ENCODE measurements around the gene PREX1. TPM values are rescaled to one million over a fixed set of nuclear protein-coding genes. Genes with fewer than 3 reads are reported as not detected.
A peak's percentile ranks its signal among the peaks of the same experiment; 100 is the strongest.

The PREX1 gene
- total RNA-seq, 3 donors from 2014 or later, result 9.9 to 14.1 (median 13.5) TPM

- no peaks in the 10 kb centered on the region for H3K9me3 ChIP-seq
- no peaks in the 10 kb centered on the region for H3K4me1 ChIP-seq (ENCODE audit: low read depth)
- intact Hi-C loops (cut with DNase I, micrococcal nuclease), result no loop called here
- TF ChIP-seq, protein P1, sequence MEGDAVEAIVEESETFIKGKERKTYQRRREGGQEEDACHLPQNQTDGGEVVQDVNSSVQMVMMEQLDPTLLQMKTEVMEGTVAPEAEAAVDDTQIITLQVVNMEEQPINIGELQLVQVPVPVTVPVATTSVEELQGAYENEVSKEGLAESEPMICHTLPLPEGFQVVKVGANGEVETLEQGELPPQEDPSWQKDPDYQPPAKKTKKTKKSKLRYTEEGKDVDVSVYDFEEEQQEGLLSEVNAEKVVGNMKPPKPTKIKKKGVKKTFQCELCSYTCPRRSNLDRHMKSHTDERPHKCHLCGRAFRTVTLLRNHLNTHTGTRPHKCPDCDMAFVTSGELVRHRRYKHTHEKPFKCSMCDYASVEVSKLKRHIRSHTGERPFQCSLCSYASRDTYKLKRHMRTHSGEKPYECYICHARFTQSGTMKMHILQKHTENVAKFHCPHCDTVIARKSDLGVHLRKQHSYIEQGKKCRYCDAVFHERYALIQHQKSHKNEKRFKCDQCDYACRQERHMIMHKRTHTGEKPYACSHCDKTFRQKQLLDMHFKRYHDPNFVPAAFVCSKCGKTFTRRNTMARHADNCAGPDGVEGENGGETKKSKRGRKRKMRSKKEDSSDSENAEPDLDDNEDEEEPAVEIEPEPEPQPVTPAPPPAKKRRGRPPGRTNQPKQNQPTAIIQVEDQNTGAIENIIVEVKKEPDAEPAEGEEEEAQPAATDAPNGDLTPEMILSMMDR (IDR thresholded peaks at IDR 0.05), result no peak
- DNase-seq (no peak), ATAC-seq (no peak)
- no peaks in the 10 kb centered on the region for H3K36me3 ChIP-seq (ENCODE audit: low read depth)
- H3K4me3 ChIP-seq, result no peak overlapping the region
These were observed 32.1 kb downstream of the PREX1 start for GRCh38 chr20:48795732-48796131.

- Histone ChIP-seq H3K36me3 (ENCODE audit: low read depth) (no peaks in the 10 kb centered on the region), H3K4me1 (ENCODE audit: low read depth) (no peaks in the 10 kb centered on the region), H3K9me3 (no peaks in the 10 kb centered on the region), H3K4me3 (no peak overlapping the region)
- no peak for ATAC-seq
- TF ChIP-seq, protein P1 (IDR thresholded peaks at IDR 0.05), result no peak
- intact Hi-C loops (cut with DNase I, micrococcal nuclease), result no loop called here
- no peak for DNase-seq
These were observed 32.9 kb downstream of the PREX1 start for GRCh38 chr20:48794816-48795457.

DNA sequence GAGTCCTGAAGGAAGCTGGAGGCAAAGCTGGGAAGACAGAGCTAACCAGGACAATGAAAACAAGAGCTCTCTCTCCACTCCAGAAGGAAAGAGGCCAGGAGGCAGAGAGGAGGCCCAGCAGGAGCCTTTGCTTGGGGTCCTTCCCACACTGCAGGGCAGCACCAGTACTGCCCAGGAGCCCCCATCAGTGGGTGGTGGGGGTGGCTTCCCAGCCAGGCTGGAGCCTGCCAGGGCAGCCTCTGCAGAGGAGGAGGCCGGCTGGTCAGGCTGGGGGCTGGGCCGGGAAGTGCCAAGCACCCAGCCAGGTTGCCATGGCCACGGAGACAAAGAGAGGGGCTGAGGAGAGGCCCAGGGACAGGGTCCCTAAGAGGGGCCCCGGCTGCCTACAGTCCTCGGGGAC is 33.4 kb downstream of the PREX1 start:
- TF ChIP-seq, protein P1 (IDR thresholded peaks at IDR 0.05), result no peak
- intact Hi-C loops (cut with DNase I, micrococcal nuclease), result no loop called here
- no peaks in the 10 kb centered on the region for H3K9me3 ChIP-seq
- H3K4me1 ChIP-seq (ENCODE audit: low read depth), result no peaks in the 10 kb centered on the region
- ATAC-seq (no peak), DNase-seq (no peak)
- H3K36me3 ChIP-seq (ENCODE audit: low read depth), result no peaks in the 10 kb centered on the region
- no peak overlapping the region for H3K4me3 ChIP-seq

GRCh38 chr20:48793776-48794175 is 34.0 kb downstream of the PREX1 start:
- H3K9me3 ChIP-seq, result no peaks in the 10 kb centered on the region
- H3K36me3 ChIP-seq (ENCODE audit: low read depth), result no peaks in the 10 kb centered on the region
- TF ChIP-seq, protein P1 (IDR thresholded peaks at IDR 0.05), result no peak
- intact Hi-C loops (cut with DNase I, micrococcal nuclease), result no loop called here
- H3K4me1 ChIP-seq (ENCODE audit: low read depth), result no peaks in the 10 kb centered on the region
- no peak overlapping the region for H3K4me3 ChIP-seq
- ATAC-seq (no peak), DNase-seq (no peak)

DNA sequence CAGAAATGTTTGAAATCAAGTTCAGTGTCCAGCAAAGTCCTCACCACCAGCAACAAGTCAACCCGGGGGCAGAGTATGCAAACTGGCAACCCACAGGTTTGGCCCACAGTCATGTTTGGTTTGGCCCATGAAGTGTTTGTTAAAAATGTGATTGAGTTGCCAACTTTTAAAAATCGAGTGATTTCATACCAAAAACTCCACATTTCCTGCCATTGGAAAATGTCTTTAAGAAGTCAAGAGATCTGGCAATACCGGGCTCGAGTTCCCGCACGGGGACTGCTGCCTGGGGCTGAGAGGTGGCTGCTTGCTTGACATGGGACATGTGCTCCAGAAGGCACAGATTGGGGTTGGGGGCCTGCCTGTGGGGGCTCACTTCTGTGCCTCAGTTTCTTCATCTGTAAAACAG is 36.1 kb downstream of the PREX1 start:
- Histone ChIP-seq H3K4me1 (ENCODE audit: low read depth) (no peaks in the 10 kb centered on the region), H3K36me3 (ENCODE audit: low read depth) (no peaks in the 10 kb centered on the region), H3K9me3 (no peaks in the 10 kb centered on the region), H3K4me3 (no peak overlapping the region)
- intact Hi-C loops (cut with DNase I, micrococcal nuclease), result no loop called here
- DNase-seq, result no peak
- no peak for ATAC-seq
- TF ChIP-seq, protein P1 (IDR thresholded peaks at IDR 0.05), result no peak

- Histone ChIP-seq H3K9me3 (no peaks in the 10 kb centered on the region), H3K36me3 (ENCODE audit: low read depth) (no peaks in the 10 kb centered on the region), H3K4me3 (no peak overlapping the region), H3K4me1 (ENCODE audit: low read depth) (no peaks in the 10 kb centered on the region)
- intact Hi-C loops (cut with DNase I, micrococcal nuclease), result no loop called here
- TF ChIP-seq, protein P1 (IDR thresholded peaks at IDR 0.05), result no peak
- ATAC-seq (peak; percentile 58), DNase-seq (peak in 2 of 3 donors; percentile 21 to 24)
These were observed 36.8 kb downstream of the PREX1 start for GRCh38 chr20:48791014-48791413.

All from mucosa of descending colon (tissue), 3 donors.